ENCODE data around the gene PTPRQ. TPM values are rescaled to one million over a fixed set of nuclear protein-coding genes. Genes with fewer than 3 reads are reported as not detected.

PTPRQ gene
- total RNA-seq, 1 experiment from 2014 or later: not detected

DNA sequence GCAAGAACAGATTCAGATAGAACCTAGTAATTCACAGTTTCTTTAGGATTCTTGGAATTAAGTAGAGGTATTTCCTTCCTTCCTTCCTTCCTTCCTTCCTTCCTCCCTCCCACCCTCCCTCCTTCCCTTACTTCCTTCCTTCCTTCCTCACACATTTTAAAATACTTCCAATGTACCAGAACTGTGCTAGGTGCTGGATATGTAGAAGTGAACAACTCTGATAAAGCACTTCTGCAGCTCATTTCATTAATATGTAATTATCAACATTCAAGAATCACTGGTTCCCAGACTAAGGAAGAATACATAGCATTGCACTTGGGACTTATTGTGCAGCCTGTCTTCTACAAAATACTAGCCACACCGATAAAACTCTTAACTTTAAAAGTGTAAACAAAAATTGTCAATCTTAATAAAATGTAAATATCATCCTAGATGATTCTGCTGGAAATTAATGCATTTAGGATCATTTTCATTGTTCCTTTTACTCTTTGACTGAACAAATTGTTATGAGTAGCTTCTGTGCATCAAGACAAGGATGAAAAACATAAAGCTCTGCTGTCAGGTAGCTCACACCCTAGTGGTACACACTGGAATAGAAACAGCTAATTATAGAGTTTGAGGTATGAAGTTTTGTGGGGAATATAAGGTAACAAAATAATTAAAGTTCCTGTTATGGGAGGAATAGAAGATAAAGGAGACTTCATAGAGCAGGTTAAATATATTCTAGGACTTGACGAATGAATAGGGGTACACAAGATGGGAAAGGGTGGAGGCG lies 163.5 kb downstream of the PTPRQ start:
- no peak overlapping the region for H3K4me3 Mint-ChIP-seq

DNA sequence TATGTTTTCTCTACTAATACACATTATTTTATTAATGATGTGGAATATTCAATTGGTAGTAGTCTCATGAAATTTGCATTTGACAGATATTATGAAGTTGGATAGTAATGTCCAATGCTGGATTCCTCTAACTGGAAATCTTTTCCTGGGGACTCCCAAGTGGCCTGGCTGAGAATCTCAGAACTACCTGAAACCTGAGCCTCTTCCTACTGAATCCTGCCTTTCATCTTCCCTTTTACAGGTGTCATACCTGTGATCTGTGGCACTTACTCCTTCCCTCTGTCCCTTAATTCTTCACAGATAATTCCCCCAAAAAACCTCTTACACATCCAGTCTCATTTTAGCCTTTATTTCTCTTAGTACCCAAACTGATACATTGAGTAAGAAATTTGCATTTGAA lies 173.7 kb downstream of the PTPRQ start:
- Mint-ChIP-seq H3K4me3 (no peak overlapping the region), H3K27ac (no peak overlapping the region), H3K4me1 (peaks cover 2% of the 10 kb centered on the region; the same call in 1 of the 2 replicates), H3K9me3 (no peaks in the 10 kb centered on the region), H3K27me3 (ENCODE audit: low read depth) (no peaks in the 10 kb centered on the region), H3K36me3 (no peaks in the 10 kb centered on the region)
- TF ChIP-seq, protein P1, sequence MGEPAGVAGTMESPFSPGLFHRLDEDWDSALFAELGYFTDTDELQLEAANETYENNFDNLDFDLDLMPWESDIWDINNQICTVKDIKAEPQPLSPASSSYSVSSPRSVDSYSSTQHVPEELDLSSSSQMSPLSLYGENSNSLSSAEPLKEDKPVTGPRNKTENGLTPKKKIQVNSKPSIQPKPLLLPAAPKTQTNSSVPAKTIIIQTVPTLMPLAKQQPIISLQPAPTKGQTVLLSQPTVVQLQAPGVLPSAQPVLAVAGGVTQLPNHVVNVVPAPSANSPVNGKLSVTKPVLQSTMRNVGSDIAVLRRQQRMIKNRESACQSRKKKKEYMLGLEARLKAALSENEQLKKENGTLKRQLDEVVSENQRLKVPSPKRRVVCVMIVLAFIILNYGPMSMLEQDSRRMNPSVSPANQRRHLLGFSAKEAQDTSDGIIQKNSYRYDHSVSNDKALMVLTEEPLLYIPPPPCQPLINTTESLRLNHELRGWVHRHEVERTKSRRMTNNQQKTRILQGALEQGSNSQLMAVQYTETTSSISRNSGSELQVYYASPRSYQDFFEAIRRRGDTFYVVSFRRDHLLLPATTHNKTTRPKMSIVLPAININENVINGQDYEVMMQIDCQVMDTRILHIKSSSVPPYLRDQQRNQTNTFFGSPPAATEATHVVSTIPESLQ (CRISPR knock-in tag; IDR thresholded peaks at IDR 0.05): no peak
- TF ChIP-seq, protein P2, sequence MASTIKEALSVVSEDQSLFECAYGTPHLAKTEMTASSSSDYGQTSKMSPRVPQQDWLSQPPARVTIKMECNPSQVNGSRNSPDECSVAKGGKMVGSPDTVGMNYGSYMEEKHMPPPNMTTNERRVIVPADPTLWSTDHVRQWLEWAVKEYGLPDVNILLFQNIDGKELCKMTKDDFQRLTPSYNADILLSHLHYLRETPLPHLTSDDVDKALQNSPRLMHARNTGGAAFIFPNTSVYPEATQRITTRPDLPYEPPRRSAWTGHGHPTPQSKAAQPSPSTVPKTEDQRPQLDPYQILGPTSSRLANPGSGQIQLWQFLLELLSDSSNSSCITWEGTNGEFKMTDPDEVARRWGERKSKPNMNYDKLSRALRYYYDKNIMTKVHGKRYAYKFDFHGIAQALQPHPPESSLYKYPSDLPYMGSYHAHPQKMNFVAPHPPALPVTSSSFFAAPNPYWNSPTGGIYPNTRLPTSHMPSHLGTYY (CRISPR knock-in tag; IDR thresholded peaks at IDR 0.05): no peak
- TF ChIP-seq JUN (CRISPR knock-in tag; IDR thresholded peaks at IDR 0.05) (no peak), ZNF396 (CRISPR knock-in tag; IDR thresholded peaks at IDR 0.05; ENCODE audit: borderline replicate concordance) (no peak), ZNF263 (CRISPR knock-in tag; IDR thresholded peaks at IDR 0.05; ENCODE audit: low read depth) (no peak), SMAD4 (CRISPR knock-in tag; IDR thresholded peaks at IDR 0.05) (no peak), GRHL2 (CRISPR knock-in tag; IDR thresholded peaks at IDR 0.05; ENCODE audit: insufficient replicate concordance, severe bottlenecking) (no peak), MYBL2 (CRISPR knock-in tag; IDR thresholded peaks at IDR 0.05) (no peak), MXD4 (CRISPR knock-in tag; IDR thresholded peaks at IDR 0.05; ENCODE audit: borderline replicate concordance) (no peak), JAZF1 (CRISPR knock-in tag; IDR thresholded peaks at IDR 0.05) (no peak), ZNF232 (CRISPR knock-in tag; IDR thresholded peaks at IDR 0.05) (no peak), NR3C1 (CRISPR knock-in tag; conservative IDR thresholded peaks at IDR 0.05; ENCODE audit: low read depth) (no peak)
- TF ChIP-seq, protein P3, sequence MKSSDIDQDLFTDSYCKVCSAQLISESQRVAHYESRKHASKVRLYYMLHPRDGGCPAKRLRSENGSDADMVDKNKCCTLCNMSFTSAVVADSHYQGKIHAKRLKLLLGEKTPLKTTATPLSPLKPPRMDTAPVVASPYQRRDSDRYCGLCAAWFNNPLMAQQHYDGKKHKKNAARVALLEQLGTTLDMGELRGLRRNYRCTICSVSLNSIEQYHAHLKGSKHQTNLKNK (CRISPR knock-in tag; IDR thresholded peaks at IDR 0.05): no peak
- POLR2A ChIA-PET: interaction anchor here (0.6 kb wide), 1 partner anchor 188 kb away, joined by 9 read pairs; no protein-coding TSS in a partner anchor
- ATAC-seq: peak; percentile 67
- CTCF ChIA-PET: interaction anchor here (0.6 to 1.6 kb wide), 2 partner anchors 16 to 188 kb away, joined by 3 to 4 read pairs; no protein-coding TSS in a partner anchor
- DNase-seq (ENCODE audit: low spot score): no peak

More for the DNA sequence above, 163.5 kb downstream of the PTPRQ start:
- TF ChIP-seq ZNF138 (CRISPR knock-in tag; conservative IDR thresholded peaks at IDR 0.05): no peak
- no peak for TF ChIP-seq OVOL2 (CRISPR knock-in tag; IDR thresholded peaks at IDR 0.05; ENCODE audit: borderline replicate concordance)
- no peak for TF ChIP-seq RORB (CRISPR knock-in tag; IDR thresholded peaks at IDR 0.05)
- TF ChIP-seq, protein P4, sequence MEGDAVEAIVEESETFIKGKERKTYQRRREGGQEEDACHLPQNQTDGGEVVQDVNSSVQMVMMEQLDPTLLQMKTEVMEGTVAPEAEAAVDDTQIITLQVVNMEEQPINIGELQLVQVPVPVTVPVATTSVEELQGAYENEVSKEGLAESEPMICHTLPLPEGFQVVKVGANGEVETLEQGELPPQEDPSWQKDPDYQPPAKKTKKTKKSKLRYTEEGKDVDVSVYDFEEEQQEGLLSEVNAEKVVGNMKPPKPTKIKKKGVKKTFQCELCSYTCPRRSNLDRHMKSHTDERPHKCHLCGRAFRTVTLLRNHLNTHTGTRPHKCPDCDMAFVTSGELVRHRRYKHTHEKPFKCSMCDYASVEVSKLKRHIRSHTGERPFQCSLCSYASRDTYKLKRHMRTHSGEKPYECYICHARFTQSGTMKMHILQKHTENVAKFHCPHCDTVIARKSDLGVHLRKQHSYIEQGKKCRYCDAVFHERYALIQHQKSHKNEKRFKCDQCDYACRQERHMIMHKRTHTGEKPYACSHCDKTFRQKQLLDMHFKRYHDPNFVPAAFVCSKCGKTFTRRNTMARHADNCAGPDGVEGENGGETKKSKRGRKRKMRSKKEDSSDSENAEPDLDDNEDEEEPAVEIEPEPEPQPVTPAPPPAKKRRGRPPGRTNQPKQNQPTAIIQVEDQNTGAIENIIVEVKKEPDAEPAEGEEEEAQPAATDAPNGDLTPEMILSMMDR (IDR thresholded peaks at IDR 0.05): 0 out of 2 replicates have a peak, but pooled peaks have one; percentile 17
- TF ChIP-seq, protein P1 (CRISPR knock-in tag; IDR thresholded peaks at IDR 0.05): no peak
- no peak for TF ChIP-seq ZNF671 (CRISPR knock-in tag; IDR thresholded peaks at IDR 0.05)
- TF ChIP-seq GABPB1 (CRISPR knock-in tag; IDR thresholded peaks at IDR 0.05): no peak
- TF ChIP-seq SMAD4 (CRISPR knock-in tag; IDR thresholded peaks at IDR 0.05): no peak
- ChIA-PET CTCF (interaction anchor here (0.8 to 2.0 kb wide), 20 partner anchors 9 to 413 kb away, joined by 3 to 29 read pairs (median 3); partner anchors contain the start of gene MYF6), POLR2A (no interaction called here)
- ATAC-seq: peak; percentile 46; the same call in 1 of the 2 replicates
- no peak for DNase-seq (ENCODE audit: low spot score)
- Mint-ChIP-seq H3K27ac (no peak overlapping the region), H3K27me3 (ENCODE audit: low read depth) (no peaks in the 10 kb centered on the region), H3K4me1 (no peaks in the 10 kb centered on the region), H3K9me3 (no peaks in the 10 kb centered on the region), H3K36me3 (no peaks in the 10 kb centered on the region)
